ENCODE measurements around the gene RASGEF1B.
"Not testable (repeated sequence)": the region's sequence is repeated elsewhere in the genome, so short reads cannot be mapped to it uniquely, and the experiment has no call there.

RASGEF1B gene

GRCh38 chr4:81407726-81408125 is 64.0 kb downstream of the RASGEF1B start:
- H3K4me3 ChIP-seq (ENCODE audit: low read length) = no peak overlapping the region
- no peaks in the 10 kb centered on the region for H3K36me3 ChIP-seq (ENCODE audit: insufficient read depth, low read length)
- H3K9me3 ChIP-seq (ENCODE audit: low read length) = no peaks in the 10 kb centered on the region
- peaks cover 2% of the 10 kb centered on the region for H3K27me3 ChIP-seq (ENCODE audit: insufficient read depth, low read length)
- H3K4me1 ChIP-seq (ENCODE audit: insufficient read depth, low read length) = no peaks in the 10 kb centered on the region
- H2AFZ ChIP-seq (ENCODE audit: low read depth, low read length) = no peak overlapping the region

- H3K27me3 ChIP-seq (ENCODE audit: insufficient read depth, low read length); H3K4me3 ChIP-seq (ENCODE audit: low read length); H2AFZ ChIP-seq (ENCODE audit: low read depth, low read length); H3K36me3 ChIP-seq (ENCODE audit: insufficient read depth, low read length); H3K9me3 ChIP-seq (ENCODE audit: low read length); H3K4me1 ChIP-seq (ENCODE audit: insufficient read depth, low read length): not testable (repeated sequence)
Observed at GRCh38 chr4:81406481-81406880, 65.2 kb downstream of the RASGEF1B start.

- no peaks in the 10 kb centered on the region for H3K9me3 ChIP-seq (ENCODE audit: low read length)
- H3K4me1 ChIP-seq (ENCODE audit: insufficient read depth, low read length) = no peaks in the 10 kb centered on the region
- H2AFZ ChIP-seq (ENCODE audit: low read depth, low read length) = no peak overlapping the region
- peaks cover 4% of the 10 kb centered on the region for H3K27me3 ChIP-seq (ENCODE audit: insufficient read depth, low read length)
- no peak overlapping the region for H3K4me3 ChIP-seq (ENCODE audit: low read length)
- no peaks in the 10 kb centered on the region for H3K36me3 ChIP-seq (ENCODE audit: insufficient read depth, low read length)
Observed at GRCh38 chr4:81405900-81406401, 65.8 kb downstream of the RASGEF1B start.

GRCh38 chr4:81404741-81405140 is 67.0 kb downstream of the RASGEF1B start:
- Histone ChIP-seq H3K27me3 (ENCODE audit: insufficient read depth, low read length) (peaks cover 4% of the 10 kb centered on the region), H3K36me3 (ENCODE audit: insufficient read depth, low read length) (no peaks in the 10 kb centered on the region), H2AFZ (ENCODE audit: low read depth, low read length) (no peak overlapping the region), H3K4me3 (ENCODE audit: low read length) (no peak overlapping the region), H3K4me1 (ENCODE audit: insufficient read depth, low read length) (peaks cover 3% of the 10 kb centered on the region), H3K9me3 (ENCODE audit: low read length) (no peaks in the 10 kb centered on the region)

- Histone ChIP-seq H3K27me3 (ENCODE audit: insufficient read depth, low read length) (peaks cover 4% of the 10 kb centered on the region), H3K36me3 (ENCODE audit: insufficient read depth, low read length) (no peaks in the 10 kb centered on the region), H3K4me3 (ENCODE audit: low read length) (no peak overlapping the region), H3K9me3 (ENCODE audit: low read length) (no peaks in the 10 kb centered on the region), H3K4me1 (ENCODE audit: insufficient read depth, low read length) (peaks cover 3% of the 10 kb centered on the region), H2AFZ (ENCODE audit: low read depth, low read length) (no peak overlapping the region)
Observed at GRCh38 chr4:81404294-81404693, 67.4 kb downstream of the RASGEF1B start.

GRCh38 chr4:81399306-81400086 is 72.2 kb downstream of the RASGEF1B start:
- no peaks in the 10 kb centered on the region for H3K36me3 ChIP-seq (ENCODE audit: insufficient read depth, low read length)

GRCh38 chr4:81398379-81398778 is 73.3 kb downstream of the RASGEF1B start:
- no peak overlapping the region for H3K4me3 ChIP-seq (ENCODE audit: low read length)
- H3K4me1 ChIP-seq (ENCODE audit: insufficient read depth, low read length) = peaks cover 3% of the 10 kb centered on the region
- peaks cover 2% of the 10 kb centered on the region for H3K27me3 ChIP-seq (ENCODE audit: insufficient read depth, low read length)
- no peaks in the 10 kb centered on the region for H3K36me3 ChIP-seq (ENCODE audit: insufficient read depth, low read length)
- no peak overlapping the region for H2AFZ ChIP-seq (ENCODE audit: low read depth, low read length)
- H3K9me3 ChIP-seq (ENCODE audit: low read length) = no peaks in the 10 kb centered on the region

More at GRCh38 chr4:81399306-81400086, 72.2 kb downstream of the RASGEF1B start:
- H3K9me3 ChIP-seq (ENCODE audit: low read length) = no peaks in the 10 kb centered on the region
- H3K4me3 ChIP-seq (ENCODE audit: low read length) = no peak overlapping the region
- H3K4me1 ChIP-seq (ENCODE audit: insufficient read depth, low read length) = peaks cover 3% of the 10 kb centered on the region
- no peak overlapping the region for H2AFZ ChIP-seq (ENCODE audit: low read depth, low read length)
- H3K27me3 ChIP-seq (ENCODE audit: insufficient read depth, low read length) = peaks cover 2% of the 10 kb centered on the region

- Histone ChIP-seq H3K27me3 (ENCODE audit: insufficient read depth, low read length) (peaks cover 2% of the 10 kb centered on the region), H2AFZ (ENCODE audit: low read depth, low read length) (no peak overlapping the region)
Observed at GRCh38 chr4:81397635-81398034, 74.1 kb downstream of the RASGEF1B start.

GRCh38 chr4:81395239-81395638 is 76.5 kb downstream of the RASGEF1B start:
- no peaks in the 10 kb centered on the region for H3K27me3 ChIP-seq (ENCODE audit: insufficient read depth, low read length)
- H3K4me1 ChIP-seq (ENCODE audit: insufficient read depth, low read length) = peaks cover 3% of the 10 kb centered on the region

More at GRCh38 chr4:81397635-81398034, 74.1 kb downstream of the RASGEF1B start:
- no peaks in the 10 kb centered on the region for H3K36me3 ChIP-seq (ENCODE audit: insufficient read depth, low read length)
- H3K4me1 ChIP-seq (ENCODE audit: insufficient read depth, low read length) = peaks cover 3% of the 10 kb centered on the region
- no peak overlapping the region for H3K4me3 ChIP-seq (ENCODE audit: low read length)
- H3K9me3 ChIP-seq (ENCODE audit: low read length) = no peaks in the 10 kb centered on the region

GRCh38 chr4:81392164-81392563 is 79.5 kb downstream of the RASGEF1B start:
- Histone ChIP-seq H3K4me3 (ENCODE audit: low read length) (no peak overlapping the region), H3K36me3 (ENCODE audit: insufficient read depth, low read length) (no peaks in the 10 kb centered on the region), H3K4me1 (ENCODE audit: insufficient read depth, low read length) (no peaks in the 10 kb centered on the region), H3K9me3 (ENCODE audit: low read length) (no peaks in the 10 kb centered on the region), H3K27me3 (ENCODE audit: insufficient read depth, low read length) (no peaks in the 10 kb centered on the region), H2AFZ (ENCODE audit: low read depth, low read length) (no peak overlapping the region)

More at GRCh38 chr4:81395239-81395638, 76.5 kb downstream of the RASGEF1B start:
- no peaks in the 10 kb centered on the region for H3K9me3 ChIP-seq (ENCODE audit: low read length)
- no peak overlapping the region for H2AFZ ChIP-seq (ENCODE audit: low read depth, low read length)
- no peaks in the 10 kb centered on the region for H3K36me3 ChIP-seq (ENCODE audit: insufficient read depth, low read length)
- H3K4me3 ChIP-seq (ENCODE audit: low read length) = no peak overlapping the region

- Histone ChIP-seq H2AFZ (ENCODE audit: low read depth, low read length) (no peak overlapping the region), H3K9me3 (ENCODE audit: low read length) (no peaks in the 10 kb centered on the region), H3K27me3 (ENCODE audit: insufficient read depth, low read length) (no peaks in the 10 kb centered on the region), H3K36me3 (ENCODE audit: insufficient read depth, low read length) (no peaks in the 10 kb centered on the region), H3K4me1 (ENCODE audit: insufficient read depth, low read length) (no peaks in the 10 kb centered on the region), H3K4me3 (ENCODE audit: low read length) (no peak overlapping the region)
Observed at GRCh38 chr4:81389720-81390119, 82.0 kb downstream of the RASGEF1B start.

GRCh38 chr4:81380437-81380836 is 91.3 kb downstream of the RASGEF1B start:
- H3K4me3 ChIP-seq (ENCODE audit: low read length) = no peak overlapping the region
- H2AFZ ChIP-seq (ENCODE audit: low read depth, low read length) = no peak overlapping the region
- H3K36me3 ChIP-seq (ENCODE audit: insufficient read depth, low read length) = no peaks in the 10 kb centered on the region
- H3K9me3 ChIP-seq (ENCODE audit: low read length) = no peaks in the 10 kb centered on the region
- no peaks in the 10 kb centered on the region for H3K27me3 ChIP-seq (ENCODE audit: insufficient read depth, low read length)
- H3K4me1 ChIP-seq (ENCODE audit: insufficient read depth, low read length) = no peaks in the 10 kb centered on the region

- H3K27me3 ChIP-seq (ENCODE audit: insufficient read depth, low read length) = no peaks in the 10 kb centered on the region
- H3K9me3 ChIP-seq (ENCODE audit: low read length) = no peaks in the 10 kb centered on the region
- H3K4me1 ChIP-seq (ENCODE audit: insufficient read depth, low read length) = no peaks in the 10 kb centered on the region
- no peak overlapping the region for H2AFZ ChIP-seq (ENCODE audit: low read depth, low read length)
- H3K4me3 ChIP-seq (ENCODE audit: low read length) = no peak overlapping the region
- no peaks in the 10 kb centered on the region for H3K36me3 ChIP-seq (ENCODE audit: insufficient read depth, low read length)
Observed at GRCh38 chr4:81378386-81378785, 93.3 kb downstream of the RASGEF1B start.

Measured in neuron (in vitro differentiated cells).